ENCODE data around the gene RESP18. TPM values are rescaled to one million over a fixed set of nuclear protein-coding genes. Genes with fewer than 3 reads are reported as not detected.

Gene RESP18
- total RNA-seq, 1 experiment from 2014 or later: not detected

DNA sequence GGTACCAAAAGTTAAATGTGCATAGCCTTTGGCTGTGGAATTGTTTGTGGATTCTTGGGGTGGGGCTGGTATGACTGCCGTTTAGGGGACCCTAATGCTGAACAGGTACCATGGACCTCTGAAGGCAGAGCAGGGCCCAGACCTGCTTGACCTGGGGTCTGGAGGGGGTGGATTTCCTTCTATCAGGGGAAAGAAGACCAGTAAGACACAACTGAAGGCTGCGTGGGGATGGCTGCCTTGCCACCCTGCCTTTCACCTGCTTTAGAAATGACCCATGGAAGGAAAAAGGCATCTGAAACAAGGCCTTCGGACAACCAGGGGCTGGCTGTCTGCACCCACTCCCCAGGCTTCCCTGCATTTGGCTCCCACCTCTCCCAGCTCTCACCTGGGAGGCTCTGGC is 17.7 kb upstream of the RESP18 start:
- CTCF ChIA-PET: no interaction called here
- in situ Hi-C loops (cut with HindIII; ENCODE audit: low pct_unique_long_range_greater_than_20kb, low sequenced_read_pairs): no loop called here
- H3K4me1 ChIP-seq (ENCODE audit: control insufficient read depth, insufficient read depth, low read length): no peaks in the 10 kb centered on the region
- H3K4me3 ChIP-seq (ENCODE audit: low read depth in 2 of 2, low read length in 2 of 2): no peak overlapping the region
- TF ChIP-seq, protein P1, sequence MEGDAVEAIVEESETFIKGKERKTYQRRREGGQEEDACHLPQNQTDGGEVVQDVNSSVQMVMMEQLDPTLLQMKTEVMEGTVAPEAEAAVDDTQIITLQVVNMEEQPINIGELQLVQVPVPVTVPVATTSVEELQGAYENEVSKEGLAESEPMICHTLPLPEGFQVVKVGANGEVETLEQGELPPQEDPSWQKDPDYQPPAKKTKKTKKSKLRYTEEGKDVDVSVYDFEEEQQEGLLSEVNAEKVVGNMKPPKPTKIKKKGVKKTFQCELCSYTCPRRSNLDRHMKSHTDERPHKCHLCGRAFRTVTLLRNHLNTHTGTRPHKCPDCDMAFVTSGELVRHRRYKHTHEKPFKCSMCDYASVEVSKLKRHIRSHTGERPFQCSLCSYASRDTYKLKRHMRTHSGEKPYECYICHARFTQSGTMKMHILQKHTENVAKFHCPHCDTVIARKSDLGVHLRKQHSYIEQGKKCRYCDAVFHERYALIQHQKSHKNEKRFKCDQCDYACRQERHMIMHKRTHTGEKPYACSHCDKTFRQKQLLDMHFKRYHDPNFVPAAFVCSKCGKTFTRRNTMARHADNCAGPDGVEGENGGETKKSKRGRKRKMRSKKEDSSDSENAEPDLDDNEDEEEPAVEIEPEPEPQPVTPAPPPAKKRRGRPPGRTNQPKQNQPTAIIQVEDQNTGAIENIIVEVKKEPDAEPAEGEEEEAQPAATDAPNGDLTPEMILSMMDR (IDR thresholded peaks at IDR 0.05): no peak
- no peaks in the 10 kb centered on the region for H3K27me3 ChIP-seq (ENCODE audit: control insufficient read depth, insufficient read depth, low read length)
- BruUV-seq (replicated peaks): no TSS peak
- H3K27ac ChIP-seq (ENCODE audit: low read length): no peak overlapping the region
- H3K9me3 ChIP-seq (ENCODE audit: control insufficient read depth, insufficient read depth, low read depth, low read length): no peaks in the 10 kb centered on the region
- no peak for ATAC-seq
- H3K36me3 ChIP-seq (ENCODE audit: control insufficient read depth, insufficient read depth, low read length): no peaks in the 10 kb centered on the region
- DNase-seq (ENCODE audit: low read depth, low spot score): no peak
- POLR2A ChIA-PET: no interaction called here
- intact Hi-C loops (cut with micrococcal nuclease; ENCODE audit: unreplicated experiment): no loop called here

DNA sequence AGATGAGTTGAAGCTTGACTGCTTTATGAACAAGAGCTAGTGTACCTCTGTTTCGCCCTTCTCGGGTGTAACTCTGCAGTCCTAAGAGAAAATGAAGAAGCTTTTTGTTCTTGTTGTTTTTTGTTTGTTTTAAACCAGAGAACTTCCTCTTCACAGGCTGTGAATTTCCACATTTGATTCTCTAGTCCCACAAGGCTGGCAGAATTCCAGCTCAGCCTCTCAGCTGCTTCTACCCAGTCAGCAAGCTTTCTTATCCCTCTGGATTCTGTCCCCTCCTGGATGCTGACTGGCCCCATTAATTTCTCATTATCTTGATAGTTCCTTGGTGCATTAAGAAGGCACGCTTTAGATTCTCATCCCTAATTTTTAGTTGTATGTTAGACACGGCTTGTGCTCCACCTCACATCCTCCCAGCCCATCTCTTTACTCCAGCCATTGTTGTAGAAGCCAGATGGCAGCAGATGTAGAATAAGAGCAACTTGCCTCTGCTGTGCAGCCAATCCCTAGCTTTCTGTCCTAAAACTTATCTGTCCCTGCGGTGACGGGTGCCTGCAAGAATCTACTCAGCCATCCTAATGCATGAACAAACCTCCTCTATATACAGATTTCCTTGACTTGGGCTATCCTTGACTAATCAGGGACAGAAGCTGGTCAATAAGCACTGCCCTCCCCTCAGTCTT is 12.3 kb upstream of the RESP18 start:
- ChIA-PET CTCF (interaction anchor here (1.5 kb wide), 1 partner anchor 50 kb away, joined by 7 read pairs; no protein-coding TSS in a partner anchor), POLR2A (no interaction called here)
- no peak for DNase-seq (ENCODE audit: low read depth, low spot score)
- no peak overlapping the region for H3K4me3 ChIP-seq (ENCODE audit: low read depth in 2 of 2, low read length in 2 of 2)
- H3K27ac ChIP-seq (ENCODE audit: low read length): no peak overlapping the region
- in situ Hi-C loops (cut with HindIII; ENCODE audit: low pct_unique_long_range_greater_than_20kb, low sequenced_read_pairs): no loop called here
- no peaks in the 10 kb centered on the region for H3K4me1 ChIP-seq (ENCODE audit: control insufficient read depth, insufficient read depth, low read length)
- no peak for ATAC-seq
- H3K9me3 ChIP-seq (ENCODE audit: control insufficient read depth, insufficient read depth, low read depth, low read length): no peaks in the 10 kb centered on the region
- no peaks in the 10 kb centered on the region for H3K36me3 ChIP-seq (ENCODE audit: control insufficient read depth, insufficient read depth, low read length)
- TF ChIP-seq TCF7L2 (IDR thresholded peaks at IDR 0.05; ENCODE audit: low read depth, low read length) (no peak), SIN3A (IDR thresholded peaks at IDR 0.05; ENCODE audit: borderline replicate concordance, insufficient read depth, low read depth, low read length) (no peak), POLR2AphosphoS5 (IDR thresholded peaks at IDR 0.05; ENCODE audit: low read depth, low read length) (no peak)
- TF ChIP-seq, protein P2, sequence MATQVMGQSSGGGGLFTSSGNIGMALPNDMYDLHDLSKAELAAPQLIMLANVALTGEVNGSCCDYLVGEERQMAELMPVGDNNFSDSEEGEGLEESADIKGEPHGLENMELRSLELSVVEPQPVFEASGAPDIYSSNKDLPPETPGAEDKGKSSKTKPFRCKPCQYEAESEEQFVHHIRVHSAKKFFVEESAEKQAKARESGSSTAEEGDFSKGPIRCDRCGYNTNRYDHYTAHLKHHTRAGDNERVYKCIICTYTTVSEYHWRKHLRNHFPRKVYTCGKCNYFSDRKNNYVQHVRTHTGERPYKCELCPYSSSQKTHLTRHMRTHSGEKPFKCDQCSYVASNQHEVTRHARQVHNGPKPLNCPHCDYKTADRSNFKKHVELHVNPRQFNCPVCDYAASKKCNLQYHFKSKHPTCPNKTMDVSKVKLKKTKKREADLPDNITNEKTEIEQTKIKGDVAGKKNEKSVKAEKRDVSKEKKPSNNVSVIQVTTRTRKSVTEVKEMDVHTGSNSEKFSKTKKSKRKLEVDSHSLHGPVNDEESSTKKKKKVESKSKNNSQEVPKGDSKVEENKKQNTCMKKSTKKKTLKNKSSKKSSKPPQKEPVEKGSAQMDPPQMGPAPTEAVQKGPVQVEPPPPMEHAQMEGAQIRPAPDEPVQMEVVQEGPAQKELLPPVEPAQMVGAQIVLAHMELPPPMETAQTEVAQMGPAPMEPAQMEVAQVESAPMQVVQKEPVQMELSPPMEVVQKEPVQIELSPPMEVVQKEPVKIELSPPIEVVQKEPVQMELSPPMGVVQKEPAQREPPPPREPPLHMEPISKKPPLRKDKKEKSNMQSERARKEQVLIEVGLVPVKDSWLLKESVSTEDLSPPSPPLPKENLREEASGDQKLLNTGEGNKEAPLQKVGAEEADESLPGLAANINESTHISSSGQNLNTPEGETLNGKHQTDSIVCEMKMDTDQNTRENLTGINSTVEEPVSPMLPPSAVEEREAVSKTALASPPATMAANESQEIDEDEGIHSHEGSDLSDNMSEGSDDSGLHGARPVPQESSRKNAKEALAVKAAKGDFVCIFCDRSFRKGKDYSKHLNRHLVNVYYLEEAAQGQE (IDR thresholded peaks at IDR 0.05; ENCODE audit: insufficient read depth in 1 of 2, low read depth in 2 of 2, low read length in 1 of 2): no peak
- TF ChIP-seq, protein P1 (IDR thresholded peaks at IDR 0.05): no peak
- no TSS peak for BruUV-seq (replicated peaks)
- no peaks in the 10 kb centered on the region; the same call in 1 of the 2 replicates for H3K27me3 ChIP-seq (ENCODE audit: control insufficient read depth, insufficient read depth, low read length)
- intact Hi-C loops (cut with micrococcal nuclease; ENCODE audit: unreplicated experiment): no loop called here
